Measurements from ENCODE around the gene C1QTNF12. TPM values are rescaled to one million over a fixed set of nuclear protein-coding genes. Genes with fewer than 3 reads are reported as not detected.

C1QTNF12 gene
- total RNA-seq, 1 donor from 2014 or later = 1.3 TPM

GRCh38 chr1:1272341-1273208 is 26.1 kb upstream of the C1QTNF12 start:
- peak; percentile 32 for DNase-seq (ENCODE audit: low read depth)
- peaks cover 9% of the 10 kb centered on the region for H3K36me3 ChIP-seq (ENCODE audit: control insufficient read depth, insufficient read depth, low read length)
- peak overlapping the region; percentile 85 for H3K4me3 ChIP-seq (ENCODE audit: low read depth, low read length)
- no peak for FAIRE-seq
- no peaks in the 10 kb centered on the region for H3K27me3 ChIP-seq (ENCODE audit: control insufficient read depth, insufficient read depth, low read length)
- no peak for TF ChIP-seq CTCF (IDR thresholded peaks at IDR 0.05; ENCODE audit: insufficient read depth, low read length, severe bottlenecking)

- no peaks in the 10 kb centered on the region for H3K27me3 ChIP-seq (ENCODE audit: control insufficient read depth, insufficient read depth, low read length)
- peaks cover 15% of the 10 kb centered on the region for H3K36me3 ChIP-seq (ENCODE audit: control insufficient read depth, insufficient read depth, low read length)
- no peak for DNase-seq (ENCODE audit: low read depth)
- no peak for FAIRE-seq
- no peak overlapping the region for H3K4me3 ChIP-seq (ENCODE audit: low read depth, low read length)
- TF ChIP-seq CTCF (IDR thresholded peaks at IDR 0.05; ENCODE audit: insufficient read depth, low read length, severe bottlenecking) = no peak
These were observed 24.3 kb upstream of the C1QTNF12 start for GRCh38 chr1:1270813-1271212.

- peaks cover 18% of the 10 kb centered on the region for H3K36me3 ChIP-seq (ENCODE audit: control insufficient read depth, insufficient read depth, low read length)
These were observed 21.8 kb upstream of the C1QTNF12 start for GRCh38 chr1:1268284-1268682.

GRCh38 chr1:1267488-1268283 is 21.2 kb upstream of the C1QTNF12 start:
- DNase-seq (ENCODE audit: low read depth) = no peak
- no peak overlapping the region for H3K4me3 ChIP-seq (ENCODE audit: low read depth, low read length)
- no peaks in the 10 kb centered on the region for H3K27me3 ChIP-seq (ENCODE audit: control insufficient read depth, insufficient read depth, low read length)
- H3K36me3 ChIP-seq (ENCODE audit: control insufficient read depth, insufficient read depth, low read length) = peaks cover 24% of the 10 kb centered on the region
- no peak for FAIRE-seq
- no peak for TF ChIP-seq CTCF (IDR thresholded peaks at IDR 0.05; ENCODE audit: insufficient read depth, low read length, severe bottlenecking)

More at GRCh38 chr1:1268284-1268682, 21.8 kb upstream of the C1QTNF12 start:
- H3K27me3 ChIP-seq (ENCODE audit: control insufficient read depth, insufficient read depth, low read length) = no peaks in the 10 kb centered on the region
- DNase-seq (ENCODE audit: low read depth) = no peak
- no peak for TF ChIP-seq CTCF (IDR thresholded peaks at IDR 0.05; ENCODE audit: insufficient read depth, low read length, severe bottlenecking)
- no peak overlapping the region for H3K4me3 ChIP-seq (ENCODE audit: low read depth, low read length)
- FAIRE-seq = no peak

GRCh38 chr1:1264868-1265272 is 18.3 kb upstream of the C1QTNF12 start:
- FAIRE-seq (no peak), DNase-seq (ENCODE audit: low read depth) (peak; percentile 76)
- peaks cover 31% of the 10 kb centered on the region for H3K36me3 ChIP-seq (ENCODE audit: control insufficient read depth, insufficient read depth, low read length)

More at GRCh38 chr1:1264868-1265272, 18.3 kb upstream of the C1QTNF12 start:
- no peaks in the 10 kb centered on the region for H3K27me3 ChIP-seq (ENCODE audit: control insufficient read depth, insufficient read depth, low read length)
- no peak overlapping the region for H3K4me3 ChIP-seq (ENCODE audit: low read depth, low read length)
- TF ChIP-seq CTCF (IDR thresholded peaks at IDR 0.05; ENCODE audit: insufficient read depth, low read length, severe bottlenecking) = peak; percentile 34

Data from bronchial epithelial cell (primary cell).